ENCODE results near the gene COPS3.
A peak's percentile ranks its signal among the peaks of the same experiment; 100 is the strongest.

DNA sequence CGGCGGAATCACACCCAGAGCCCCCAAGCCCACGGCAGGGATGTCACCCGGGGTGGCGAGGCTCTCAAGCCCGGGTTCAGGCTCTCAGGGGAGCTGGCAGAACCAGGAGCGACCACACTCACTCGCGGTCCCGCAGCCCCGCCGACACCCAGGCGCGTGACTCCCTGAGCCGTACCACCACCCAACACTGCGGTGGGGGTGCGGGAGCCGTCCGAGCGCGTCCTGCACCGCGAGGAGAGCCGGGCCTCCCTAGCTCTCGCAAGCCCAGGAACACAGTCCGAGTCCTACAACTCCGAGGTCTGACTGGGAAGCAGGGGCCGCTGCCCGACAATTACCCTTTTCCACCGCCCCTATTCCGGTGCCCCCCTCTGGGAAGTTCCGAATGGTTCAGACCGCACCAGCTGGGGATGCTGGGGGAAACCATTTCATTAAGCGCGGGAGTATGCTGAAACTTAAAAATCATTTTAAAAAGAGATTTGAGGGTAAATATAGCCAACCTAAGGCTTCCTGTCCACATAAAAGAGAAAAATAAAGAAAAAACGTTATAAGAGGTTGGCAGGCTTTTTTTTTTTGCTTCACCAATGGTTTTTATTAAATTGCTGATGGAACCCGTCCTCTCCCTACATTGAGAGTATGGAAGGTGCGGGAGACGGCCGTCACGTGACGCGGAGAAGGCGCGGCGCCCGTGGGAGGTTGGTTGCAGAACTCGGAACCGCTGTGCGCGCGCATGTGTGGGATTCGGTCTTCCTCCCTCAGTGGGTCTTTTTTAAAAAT, 43.8 kb downstream of the COPS3 start, which contains the start of gene FLCN:
- TF ChIP-seq, protein P1, sequence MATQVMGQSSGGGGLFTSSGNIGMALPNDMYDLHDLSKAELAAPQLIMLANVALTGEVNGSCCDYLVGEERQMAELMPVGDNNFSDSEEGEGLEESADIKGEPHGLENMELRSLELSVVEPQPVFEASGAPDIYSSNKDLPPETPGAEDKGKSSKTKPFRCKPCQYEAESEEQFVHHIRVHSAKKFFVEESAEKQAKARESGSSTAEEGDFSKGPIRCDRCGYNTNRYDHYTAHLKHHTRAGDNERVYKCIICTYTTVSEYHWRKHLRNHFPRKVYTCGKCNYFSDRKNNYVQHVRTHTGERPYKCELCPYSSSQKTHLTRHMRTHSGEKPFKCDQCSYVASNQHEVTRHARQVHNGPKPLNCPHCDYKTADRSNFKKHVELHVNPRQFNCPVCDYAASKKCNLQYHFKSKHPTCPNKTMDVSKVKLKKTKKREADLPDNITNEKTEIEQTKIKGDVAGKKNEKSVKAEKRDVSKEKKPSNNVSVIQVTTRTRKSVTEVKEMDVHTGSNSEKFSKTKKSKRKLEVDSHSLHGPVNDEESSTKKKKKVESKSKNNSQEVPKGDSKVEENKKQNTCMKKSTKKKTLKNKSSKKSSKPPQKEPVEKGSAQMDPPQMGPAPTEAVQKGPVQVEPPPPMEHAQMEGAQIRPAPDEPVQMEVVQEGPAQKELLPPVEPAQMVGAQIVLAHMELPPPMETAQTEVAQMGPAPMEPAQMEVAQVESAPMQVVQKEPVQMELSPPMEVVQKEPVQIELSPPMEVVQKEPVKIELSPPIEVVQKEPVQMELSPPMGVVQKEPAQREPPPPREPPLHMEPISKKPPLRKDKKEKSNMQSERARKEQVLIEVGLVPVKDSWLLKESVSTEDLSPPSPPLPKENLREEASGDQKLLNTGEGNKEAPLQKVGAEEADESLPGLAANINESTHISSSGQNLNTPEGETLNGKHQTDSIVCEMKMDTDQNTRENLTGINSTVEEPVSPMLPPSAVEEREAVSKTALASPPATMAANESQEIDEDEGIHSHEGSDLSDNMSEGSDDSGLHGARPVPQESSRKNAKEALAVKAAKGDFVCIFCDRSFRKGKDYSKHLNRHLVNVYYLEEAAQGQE (IDR thresholded peaks at IDR 0.05; ENCODE audit: borderline replicate concordance): peak; percentile 55
- TF ChIP-seq, protein P2, sequence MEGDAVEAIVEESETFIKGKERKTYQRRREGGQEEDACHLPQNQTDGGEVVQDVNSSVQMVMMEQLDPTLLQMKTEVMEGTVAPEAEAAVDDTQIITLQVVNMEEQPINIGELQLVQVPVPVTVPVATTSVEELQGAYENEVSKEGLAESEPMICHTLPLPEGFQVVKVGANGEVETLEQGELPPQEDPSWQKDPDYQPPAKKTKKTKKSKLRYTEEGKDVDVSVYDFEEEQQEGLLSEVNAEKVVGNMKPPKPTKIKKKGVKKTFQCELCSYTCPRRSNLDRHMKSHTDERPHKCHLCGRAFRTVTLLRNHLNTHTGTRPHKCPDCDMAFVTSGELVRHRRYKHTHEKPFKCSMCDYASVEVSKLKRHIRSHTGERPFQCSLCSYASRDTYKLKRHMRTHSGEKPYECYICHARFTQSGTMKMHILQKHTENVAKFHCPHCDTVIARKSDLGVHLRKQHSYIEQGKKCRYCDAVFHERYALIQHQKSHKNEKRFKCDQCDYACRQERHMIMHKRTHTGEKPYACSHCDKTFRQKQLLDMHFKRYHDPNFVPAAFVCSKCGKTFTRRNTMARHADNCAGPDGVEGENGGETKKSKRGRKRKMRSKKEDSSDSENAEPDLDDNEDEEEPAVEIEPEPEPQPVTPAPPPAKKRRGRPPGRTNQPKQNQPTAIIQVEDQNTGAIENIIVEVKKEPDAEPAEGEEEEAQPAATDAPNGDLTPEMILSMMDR (IDR thresholded peaks at IDR 0.05; ENCODE audit: poor library complexity, severe bottlenecking): peak; percentile 28
